Measurements from ENCODE around the gene GPC1.

- TF ChIP-seq ZNF561 (tag by site-specific recombination; IDR thresholded peaks at IDR 0.05; ENCODE audit: borderline replicate concordance) (no peak), ZSCAN5A (tag by site-specific recombination; IDR thresholded peaks at IDR 0.05) (no peak)
Measured at GRCh38 chr2:240453461-240454105, 18.1 kb downstream of the GPC1 start.

Measured in HEK293 (cell line).